ENCODE results near the gene TWNK. TPM values are rescaled to one million over a fixed set of nuclear protein-coding genes. Genes with fewer than 3 reads are reported as not detected.

Gene TWNK
- total and polyA plus RNA-seq, 2 donors from 2014 or later = 3.8 to 8.9 TPM

DNA sequence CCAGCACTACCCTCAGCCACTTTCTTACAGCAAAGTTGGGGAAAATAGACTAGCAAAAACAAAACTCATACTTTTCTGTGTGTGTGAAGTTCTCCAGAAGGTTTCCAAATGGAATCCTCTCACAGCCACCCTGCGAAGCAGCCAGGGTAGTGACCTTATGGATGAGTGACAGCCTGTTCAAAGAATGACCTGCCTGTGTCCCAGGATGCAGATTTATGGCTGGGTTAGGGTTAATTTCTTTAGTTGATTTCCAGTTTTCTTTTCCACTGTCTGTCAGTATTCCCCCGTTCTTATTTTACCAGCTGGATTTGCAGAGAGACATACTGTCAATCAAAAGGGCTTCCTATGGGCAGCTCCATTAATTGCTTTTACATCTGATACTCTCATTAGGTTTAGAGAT lies 20.5 kb upstream of the TWNK start:
- H3K4me3 ChIP-seq (ENCODE audit: low read length in 3 of 3) = no peak overlapping the region
- TF ChIP-seq CTCF (IDR thresholded peaks at IDR 0.05; ENCODE audit: borderline replicate concordance, extremely low read depth, insufficient read depth) = no peak
- H3K9me3 ChIP-seq (ENCODE audit: control insufficient read depth in 2 of 3, insufficient read depth in 1 of 3, low read length in 3 of 3) = no peaks in the 10 kb centered on the region
- H3K9ac ChIP-seq (ENCODE audit: low read length in 3 of 3) = no peak overlapping the region
- peaks cover 5 to 22% (median 22%) of the 10 kb centered on the region in 3 donors for H3K4me1 ChIP-seq (ENCODE audit: control insufficient read depth in 2 of 3, insufficient read depth in 2 of 3, low read depth in 1 of 3, low read length in 3 of 3)
- H3K27me3 ChIP-seq (ENCODE audit: control insufficient read depth, insufficient read depth, low read length) = no peaks in the 10 kb centered on the region
- peaks cover 4 to 10% (median 4%) of the 10 kb centered on the region in 3 donors for H3K36me3 ChIP-seq (ENCODE audit: control insufficient read depth in 2 of 3, insufficient read depth in 3 of 3, low read length in 3 of 3)
- intact Hi-C loops (cut with DNase I) = no loop called here
- no peak for FAIRE-seq
- H3K27ac ChIP-seq (ENCODE audit: low read depth in 2 of 2, low read length in 2 of 2) = no peak overlapping the region
- DNase-seq = no peak

DNA sequence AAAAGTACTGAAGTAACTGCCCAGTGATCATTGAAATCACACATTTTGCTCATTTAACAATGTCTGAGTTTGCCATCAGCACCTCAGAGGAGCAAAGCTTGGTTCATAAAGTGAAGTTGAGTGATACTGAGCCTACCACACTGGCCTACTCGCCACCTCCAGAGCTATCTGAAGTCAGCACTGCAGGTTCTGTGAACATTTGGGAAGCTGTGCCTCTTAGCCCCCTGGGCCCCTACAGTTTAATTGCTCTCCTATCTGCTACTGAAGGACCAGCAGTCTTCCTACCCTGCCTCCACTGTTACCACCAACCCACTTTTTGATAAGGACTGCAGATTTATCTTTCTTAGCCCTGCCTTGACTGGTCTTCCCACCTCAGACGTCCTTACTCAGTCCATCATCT lies 20.0 kb upstream of the TWNK start:
- Histone ChIP-seq H3K9ac (ENCODE audit: low read length in 3 of 3) (no peak overlapping the region), H3K36me3 (ENCODE audit: control insufficient read depth in 2 of 3, insufficient read depth in 3 of 3, low read length in 3 of 3) (peaks cover 4 to 8% (median 4%) of the 10 kb centered on the region in 3 donors), H3K4me3 (ENCODE audit: low read length in 3 of 3) (no peak overlapping the region), H3K4me1 (ENCODE audit: control insufficient read depth in 2 of 3, insufficient read depth in 2 of 3, low read depth in 1 of 3, low read length in 3 of 3) (peaks cover 5 to 24% (median 24%) of the 10 kb centered on the region in 3 donors), H3K9me3 (ENCODE audit: control insufficient read depth in 2 of 3, insufficient read depth in 1 of 3, low read length in 3 of 3) (no peaks in the 10 kb centered on the region), H3K27ac (ENCODE audit: low read depth in 2 of 2, low read length in 2 of 2) (no peak overlapping the region), H3K27me3 (ENCODE audit: control insufficient read depth, insufficient read depth, low read length) (no peaks in the 10 kb centered on the region)
- TF ChIP-seq CTCF (IDR thresholded peaks at IDR 0.05; ENCODE audit: borderline replicate concordance, extremely low read depth, insufficient read depth) = no peak
- intact Hi-C loops (cut with DNase I) = no loop called here
- no peak for FAIRE-seq
- no peak for DNase-seq

- Histone ChIP-seq H3K9me3 (ENCODE audit: control insufficient read depth in 2 of 3, insufficient read depth in 1 of 3, low read length in 3 of 3) (no peaks in the 10 kb centered on the region), H3K27me3 (ENCODE audit: control insufficient read depth, insufficient read depth, low read length) (no peaks in the 10 kb centered on the region), H3K9ac (ENCODE audit: low read length in 3 of 3) (peak overlapping the region in 1 of 3 donors; percentile 69), H3K36me3 (ENCODE audit: control insufficient read depth in 2 of 3, insufficient read depth in 3 of 3, low read length in 3 of 3) (peaks cover 4 to 5% (median 4%) of the 10 kb centered on the region in 3 donors), H3K4me1 (ENCODE audit: control insufficient read depth in 2 of 3, insufficient read depth in 2 of 3, low read depth in 1 of 3, low read length in 3 of 3) (peaks cover 5 to 24% (median 24%) of the 10 kb centered on the region in 3 donors), H3K27ac (ENCODE audit: low read depth in 2 of 2, low read length in 2 of 2) (no peak overlapping the region), H3K4me3 (ENCODE audit: low read length in 3 of 3) (peak overlapping the region in 1 of 3 donors; percentile 76)
- TF ChIP-seq CTCF (IDR thresholded peaks at IDR 0.05; ENCODE audit: borderline replicate concordance, extremely low read depth, insufficient read depth) = no peak
- intact Hi-C loops (cut with DNase I) = no loop called here
- DNase-seq = no peak
- no peak for FAIRE-seq
Measured at GRCh38 chr10:100968062-100968736, 19.1 kb upstream of the TWNK start.
